Suppressor macrophage treated with lipopolysaccharide for 4 hours (primary cell): ENCODE results near the gene PTPRB.

ENCODE experiments used
- DNase-seq: peaks from one replicate; pipeline ENCODE4 v3.0.0-alpha.2; 2020

The PTPRB gene

DNA sequence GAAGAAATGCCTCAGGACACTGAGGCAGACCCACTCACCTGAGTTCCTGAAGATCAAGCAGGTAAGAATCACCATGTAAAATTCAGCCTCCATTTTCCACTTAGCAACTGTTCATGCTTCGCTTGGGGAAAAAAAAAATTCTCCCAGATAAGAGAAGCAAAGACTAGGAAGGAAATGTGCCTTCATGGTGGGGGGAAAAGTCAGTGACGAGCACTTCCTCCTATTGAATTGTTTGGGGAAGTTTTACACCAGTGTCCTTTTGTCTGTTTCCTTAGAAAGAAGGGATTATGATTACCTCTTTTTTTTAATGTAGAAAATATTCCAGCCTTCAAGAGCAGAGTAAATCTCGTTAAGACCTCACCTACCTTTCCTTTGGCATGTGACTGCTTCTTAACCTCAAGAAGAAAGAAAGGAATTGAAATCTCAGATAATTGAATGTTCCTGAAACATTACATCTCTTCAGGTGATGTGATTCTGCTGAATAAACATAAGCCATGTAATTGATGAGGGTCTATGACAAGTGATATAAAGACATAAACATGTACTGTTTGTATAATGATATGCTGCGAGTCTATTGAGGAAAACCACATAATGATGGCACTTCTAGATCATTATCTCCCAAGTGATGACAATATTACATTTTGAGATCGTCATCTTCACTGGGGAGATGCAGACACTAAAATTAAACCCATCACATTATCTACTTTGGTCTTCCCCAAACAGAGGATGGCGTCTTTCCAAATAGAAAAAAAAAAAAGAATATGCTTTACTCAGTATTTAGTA, at the start of gene PTPRB:
Gene PTPRB, minus strand, starts transcription at position 127 of the 783 bp plus-strand sequence. Its CDS starts 34 bp downstream, at position 93.
- DNase-seq = no peak

DNA sequence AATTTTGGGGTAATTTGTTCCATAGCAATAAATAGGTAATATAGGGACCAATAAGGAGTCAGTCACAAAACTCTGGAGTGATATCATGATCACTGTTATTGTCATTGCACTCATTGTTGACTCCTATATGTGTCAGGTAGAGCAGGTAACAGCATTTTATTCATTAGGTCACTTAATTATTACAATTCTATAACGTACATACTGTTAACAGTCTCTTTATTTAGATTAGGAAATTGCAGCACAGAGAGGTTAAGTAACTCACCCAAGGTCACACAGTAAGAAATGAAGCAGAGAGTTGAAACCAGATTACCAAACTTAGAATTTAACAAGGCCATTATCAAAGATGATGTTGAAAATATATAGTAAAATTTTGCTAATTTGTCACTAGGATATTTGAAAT, 49.7 kb upstream of the PTPRB start:
- no peak for DNase-seq

DNA sequence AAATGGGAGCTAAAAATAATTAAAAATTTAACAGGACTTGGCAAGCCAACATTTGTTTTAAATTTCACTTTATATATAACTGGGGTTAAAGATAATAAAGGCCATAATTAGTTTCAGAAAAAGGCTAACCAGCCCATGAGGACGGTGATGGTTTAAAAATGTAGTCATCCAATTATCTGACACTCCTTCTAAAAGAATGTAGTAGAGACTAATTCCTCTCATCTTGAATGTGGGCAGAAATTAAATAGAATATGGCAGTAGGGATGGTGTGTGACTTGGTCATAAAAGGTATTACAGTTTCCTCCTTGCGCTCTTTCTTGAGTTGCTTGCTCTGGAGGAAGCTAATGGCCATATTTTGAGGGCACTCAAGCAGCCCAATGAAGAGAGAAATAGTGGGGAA, 49.1 kb upstream of the PTPRB start:
- DNase-seq = no peak

DNA sequence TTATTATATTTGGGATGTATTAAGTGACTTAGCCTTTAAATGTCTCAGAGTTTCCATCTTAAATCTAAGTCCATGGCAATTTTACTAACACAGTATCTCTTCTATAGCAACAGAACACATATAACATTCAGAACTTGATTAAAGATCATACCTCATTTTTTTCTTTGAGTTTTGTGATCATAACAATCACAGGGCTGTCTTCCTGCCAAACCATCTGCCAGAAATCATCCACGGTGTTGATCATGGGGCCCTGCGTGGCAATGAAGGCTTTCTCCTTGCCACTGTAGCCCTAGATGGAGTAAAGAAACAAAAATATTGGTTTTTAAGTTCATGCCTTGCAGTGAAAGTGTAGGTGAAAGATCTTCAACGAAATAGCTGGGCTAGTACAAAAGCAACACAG, 46.7 kb upstream of the PTPRB start:
- DNase-seq = no peak

DNA sequence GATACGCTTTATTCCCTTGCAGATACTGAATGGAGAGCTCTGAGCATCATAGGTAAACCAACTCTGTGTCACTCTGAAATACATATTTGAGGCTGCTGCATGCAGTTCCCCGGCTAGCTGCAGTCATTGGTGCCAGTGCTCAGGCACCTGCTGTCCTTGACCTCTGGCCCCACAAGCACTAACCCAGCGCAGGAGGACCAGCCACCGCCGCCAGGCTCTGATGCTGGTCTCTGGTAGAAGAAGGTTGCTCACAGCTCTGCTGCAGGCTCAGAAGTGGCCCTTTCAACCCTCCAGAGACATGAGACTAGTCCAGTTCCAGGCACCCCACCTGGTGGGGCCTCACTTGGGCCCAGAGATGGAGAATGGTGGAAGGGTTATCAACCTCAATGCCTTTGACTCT, 34.5 kb upstream of the PTPRB start:
- no peak for DNase-seq

DNA sequence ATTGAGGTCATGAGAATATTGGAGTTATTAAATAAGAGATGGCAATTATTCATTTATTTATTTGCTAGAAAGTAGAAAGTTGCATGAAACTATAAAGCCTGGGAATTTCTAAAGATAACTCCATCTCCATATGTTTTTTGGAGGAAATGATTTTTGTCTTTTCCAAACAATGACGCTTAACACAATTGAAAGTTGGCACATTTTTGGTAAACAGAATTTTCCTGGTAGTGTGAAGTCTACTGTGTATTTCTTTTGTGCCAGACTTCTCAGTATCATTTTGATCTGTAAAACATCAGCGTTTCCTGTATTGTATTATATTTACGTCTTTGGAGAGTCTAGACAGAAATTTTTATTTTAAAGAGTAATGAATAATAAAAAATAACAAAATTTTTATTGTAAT, 33.7 kb upstream of the PTPRB start:
- no peak for DNase-seq

DNA sequence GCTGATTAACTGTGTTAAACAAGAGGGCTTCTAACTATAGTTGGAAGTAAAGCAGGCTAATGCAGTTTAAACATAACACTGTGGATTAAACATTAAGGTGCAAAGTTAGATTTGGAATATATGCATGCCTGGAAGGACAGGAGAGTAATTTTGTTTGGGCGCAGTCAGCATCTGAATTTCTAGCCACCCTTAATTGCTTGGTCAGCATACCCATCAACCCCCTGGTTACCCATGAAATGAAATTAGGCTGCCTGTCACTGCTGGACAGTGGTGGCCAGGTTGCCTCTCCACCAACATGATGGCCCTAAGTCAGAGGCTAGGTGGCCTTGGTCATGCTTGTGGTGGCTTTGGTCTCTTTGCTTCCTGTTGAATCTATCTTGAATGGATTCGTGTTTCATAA, 30.0 kb upstream of the PTPRB start:
- DNase-seq = no peak

DNA sequence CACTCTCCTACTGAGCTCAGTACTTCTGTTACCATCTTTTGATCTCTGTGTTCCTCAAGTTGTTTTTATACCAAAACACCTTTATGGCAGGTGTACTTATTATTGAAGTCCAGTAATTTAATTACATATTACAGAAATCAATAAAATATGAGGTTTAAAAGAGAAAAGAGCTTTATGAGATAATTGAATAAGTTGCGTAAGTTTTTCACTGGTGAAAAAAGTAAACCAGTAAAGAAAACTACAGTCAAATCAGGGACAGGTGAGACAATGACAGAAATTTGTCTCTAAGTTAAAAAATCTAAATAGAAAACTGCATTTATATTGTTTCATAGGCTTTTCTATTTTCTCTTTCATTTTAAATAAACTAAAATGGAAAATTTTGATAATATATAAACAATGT, 29.1 kb upstream of the PTPRB start:
- DNase-seq = no peak

DNA sequence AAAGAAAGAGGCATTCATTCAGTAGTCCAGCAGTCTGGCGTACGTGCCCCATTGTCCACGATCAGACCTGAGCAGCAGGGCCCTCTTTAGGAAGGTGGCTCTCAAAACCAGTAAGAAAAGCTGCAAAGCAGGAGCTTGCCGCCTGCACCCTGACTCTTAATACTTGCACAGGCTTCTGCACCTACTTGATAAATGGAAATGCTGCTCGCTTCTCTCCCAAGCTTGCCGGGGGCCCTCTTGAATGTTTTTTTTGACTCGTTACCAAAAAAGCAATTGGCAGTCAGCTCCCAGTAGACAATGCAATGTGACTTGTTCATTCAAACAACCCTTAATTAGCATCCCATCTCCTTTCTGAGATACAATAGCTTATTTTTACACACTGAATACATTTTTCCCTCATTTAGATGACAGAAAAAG, 27.2 kb upstream of the PTPRB start:
- DNase-seq = no peak

DNA sequence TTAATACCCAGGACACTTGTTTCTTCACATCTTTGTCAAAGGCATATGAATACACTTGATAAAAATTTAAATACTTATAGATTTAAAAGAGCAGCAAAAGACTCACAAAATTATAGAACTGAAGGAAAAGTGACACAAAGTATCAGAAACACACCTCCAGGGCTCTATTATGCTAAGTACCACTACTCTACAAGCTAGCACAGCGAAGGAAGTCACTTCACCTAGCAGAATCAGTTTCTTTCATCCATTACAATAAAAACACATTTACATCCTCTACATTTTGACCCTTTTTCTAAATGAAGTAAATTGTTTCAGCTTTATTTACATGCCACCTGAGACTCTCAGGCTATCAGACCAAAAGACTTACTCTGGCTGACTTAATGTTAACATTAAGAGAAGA, 26.6 kb upstream of the PTPRB start:
- DNase-seq = no peak

DNA sequence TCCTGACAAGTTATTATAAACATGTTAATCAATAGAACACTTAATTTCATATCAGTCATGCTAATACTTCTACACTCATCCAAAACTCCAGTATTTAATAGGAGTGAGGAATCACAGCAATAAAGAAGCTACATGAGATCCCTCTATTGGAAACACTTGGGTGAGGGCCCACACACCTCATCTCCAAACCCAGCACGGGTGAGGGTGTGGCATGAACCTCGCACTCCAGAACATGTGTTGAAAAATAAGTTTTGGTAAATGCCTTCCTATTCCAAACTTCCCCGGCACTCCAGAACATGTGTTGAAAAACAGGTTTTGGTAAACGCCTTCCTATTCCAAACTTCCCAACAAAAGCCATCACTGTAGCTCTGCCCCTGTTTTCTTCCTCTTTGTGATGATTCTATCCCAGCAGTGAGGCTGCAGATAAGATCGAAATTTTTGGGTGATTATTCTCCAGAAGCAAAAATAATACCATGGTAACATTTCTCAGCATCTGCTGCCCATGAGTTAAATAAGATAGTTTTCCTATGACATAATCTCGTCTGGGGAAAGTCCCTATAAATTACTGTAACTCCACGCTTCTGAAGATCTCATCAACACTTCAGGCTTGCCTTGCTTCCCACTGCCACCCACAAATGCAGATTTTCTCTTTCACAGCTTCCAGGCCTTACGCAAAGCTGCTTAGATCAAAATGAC, 24.4 kb upstream of the PTPRB start:
- peak; percentile 37 for DNase-seq

DNA sequence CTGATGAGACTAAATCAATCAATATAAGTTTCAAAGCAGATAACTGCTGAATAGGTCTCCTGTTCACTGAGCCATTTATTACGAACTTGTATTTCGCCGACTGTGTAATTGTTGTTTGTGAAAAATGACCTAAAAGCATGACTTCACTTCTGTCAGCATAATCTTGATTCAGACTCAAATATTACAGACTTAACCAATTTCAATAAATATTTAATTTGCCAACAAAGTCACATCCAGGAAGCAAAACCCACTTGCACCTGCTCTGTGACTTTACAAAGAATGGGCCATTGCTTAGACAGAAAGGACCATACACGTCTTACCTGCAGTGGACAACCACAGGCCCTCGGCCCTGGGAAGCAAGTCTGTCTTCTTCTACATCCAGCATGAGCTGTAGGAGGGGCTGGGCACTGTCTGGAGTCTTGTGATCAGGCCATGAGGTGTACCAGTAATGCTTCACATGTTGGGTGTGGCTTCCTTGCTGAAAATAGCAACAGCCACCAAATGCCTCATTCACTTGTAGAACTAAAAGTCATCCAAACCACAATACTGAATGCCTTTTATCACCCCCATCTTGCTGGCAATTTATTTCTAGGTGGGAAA, 23.5 kb upstream of the PTPRB start:
- peak; percentile 15 for DNase-seq

DNA sequence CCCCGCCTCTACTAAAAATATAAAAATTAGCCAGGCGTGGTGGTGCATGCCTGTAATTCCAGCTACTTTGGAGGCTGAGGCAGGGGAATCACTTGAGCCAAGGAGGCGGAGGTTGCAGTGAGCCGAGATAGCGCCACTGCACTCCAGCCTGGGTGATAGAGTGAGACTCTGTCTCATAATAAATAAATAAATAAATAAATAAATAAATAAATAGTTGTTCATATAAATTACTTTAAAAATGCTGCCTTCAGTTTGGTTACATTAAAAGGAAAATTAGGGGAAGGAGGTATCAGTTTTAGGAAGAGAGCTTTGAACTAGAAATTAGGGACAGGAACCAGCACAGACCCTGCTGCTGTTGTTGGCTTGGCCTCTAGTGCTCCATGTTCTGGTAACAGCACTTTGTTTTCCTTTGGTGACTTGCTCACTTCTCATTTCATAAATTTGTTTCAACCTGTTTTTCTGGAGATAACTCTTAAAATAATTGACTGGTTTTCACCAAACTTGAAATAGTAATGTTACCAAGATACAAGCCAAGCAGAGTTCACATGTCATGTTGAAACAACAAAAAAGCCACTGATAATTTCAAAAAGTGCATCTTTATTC, 22.9 kb upstream of the PTPRB start:
- no peak for DNase-seq

DNA sequence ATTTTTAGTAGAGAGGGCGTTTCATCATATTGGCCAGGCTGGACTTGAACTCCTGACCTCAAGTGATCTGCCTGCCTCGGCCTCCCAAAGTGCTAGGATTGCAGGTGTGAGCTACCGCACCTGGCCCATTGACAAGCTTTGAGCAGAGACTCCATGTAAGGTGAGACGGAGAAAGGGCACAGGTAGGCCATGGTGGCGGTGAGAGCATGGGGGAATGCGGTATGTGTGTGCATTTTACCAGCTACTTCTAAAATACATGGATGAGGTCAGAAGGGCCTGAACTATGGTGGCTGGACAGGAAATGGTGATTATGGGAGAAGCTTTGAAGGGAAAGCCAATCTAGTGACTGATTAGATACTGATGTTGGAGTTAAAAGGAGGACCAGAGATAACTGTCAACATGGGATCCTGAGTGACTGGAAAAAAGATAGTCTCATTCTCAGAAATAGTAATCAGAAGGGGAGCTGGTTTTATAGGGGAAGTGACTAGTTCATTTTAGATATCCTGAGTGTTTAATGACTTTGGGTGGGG, 21.9 kb upstream of the PTPRB start:
- DNase-seq = no peak

DNA sequence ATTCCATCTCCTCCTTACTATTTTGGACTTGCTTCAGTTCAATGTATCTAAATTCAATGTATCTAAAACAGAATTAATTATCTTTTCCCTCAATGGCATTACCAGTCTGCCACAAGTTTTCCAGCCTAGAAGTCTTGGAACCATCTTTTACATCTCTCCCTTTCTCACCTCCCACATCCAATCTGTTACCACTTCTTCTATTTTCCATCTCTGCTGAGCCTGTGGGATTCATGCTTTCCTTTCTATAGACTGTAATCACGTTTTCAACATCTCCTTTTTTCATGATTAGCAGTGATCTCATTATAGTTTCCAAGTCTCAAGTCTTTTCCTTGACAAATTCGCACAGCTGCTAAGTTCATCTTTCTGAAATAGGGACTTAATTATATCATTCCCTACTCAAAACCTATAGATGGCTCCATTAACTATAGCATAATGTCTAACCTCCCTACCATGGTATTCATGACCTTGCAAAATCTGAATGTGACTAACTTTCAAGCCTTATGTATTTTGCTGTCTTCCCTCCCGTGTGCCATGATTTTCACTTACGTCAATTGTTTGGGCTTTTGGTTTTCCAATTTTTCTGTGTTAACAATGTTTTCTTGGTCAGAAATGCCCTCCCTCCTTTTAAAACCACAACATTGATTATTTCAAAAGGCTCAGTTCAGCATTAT, 20.5 kb upstream of the PTPRB start:
- no peak for DNase-seq

DNA sequence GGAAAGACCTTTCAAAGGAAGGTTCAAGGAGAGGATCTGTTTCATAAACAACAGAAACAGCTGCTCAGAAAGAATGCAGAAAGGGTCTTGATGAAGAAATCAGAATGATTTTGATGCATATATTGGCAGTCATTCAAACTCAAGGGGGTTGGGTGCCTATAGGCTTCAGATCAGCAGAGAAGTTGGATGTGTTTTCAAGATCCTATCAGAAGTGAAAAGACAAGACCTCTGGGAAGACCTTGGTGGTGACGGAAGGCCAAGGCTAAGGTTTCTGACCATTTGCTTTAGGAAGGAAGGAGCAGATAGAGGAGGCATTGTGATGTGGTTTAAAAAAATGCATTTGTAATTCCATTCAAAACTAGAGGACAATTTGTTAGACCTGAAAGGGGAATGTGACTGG, 15.2 kb upstream of the PTPRB start:
- DNase-seq = no peak

DNA sequence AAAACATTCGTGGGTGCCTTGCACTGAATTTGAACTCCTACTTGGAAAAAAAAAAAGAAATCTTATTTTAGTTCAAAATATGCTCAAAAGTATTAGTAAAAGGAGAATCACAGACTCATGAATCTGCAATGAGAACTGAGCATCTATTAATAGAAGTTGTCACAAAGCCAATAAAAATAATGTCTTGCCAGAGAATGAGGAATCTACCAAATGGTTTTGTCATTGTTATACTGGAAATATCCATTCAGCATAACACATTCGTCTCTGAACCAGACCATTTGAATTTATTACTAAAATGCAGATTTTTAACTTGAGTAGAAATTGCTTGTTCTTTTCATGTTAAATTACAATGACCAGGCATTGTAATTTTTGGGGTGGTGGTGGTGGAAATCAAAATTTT, 11.6 kb upstream of the PTPRB start:
- DNase-seq = no peak

DNA sequence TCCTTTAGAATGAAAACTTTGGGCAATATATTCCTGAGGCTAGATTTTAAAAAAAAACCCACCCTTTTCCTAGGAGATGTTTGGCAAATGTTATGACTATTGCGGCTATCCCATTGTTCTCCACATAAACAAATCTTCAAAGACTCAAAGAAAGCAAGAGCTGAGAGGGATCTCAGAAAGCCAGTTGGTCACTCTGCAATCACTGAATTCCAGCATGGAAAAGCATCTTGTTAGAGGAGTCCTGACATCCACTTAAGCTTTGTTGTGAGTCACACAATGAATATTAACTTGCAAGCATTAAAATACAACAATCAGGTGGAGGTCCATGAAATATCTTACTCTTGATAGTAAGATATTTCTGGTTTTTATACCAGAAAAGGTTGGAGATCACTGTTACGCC, 11.0 kb upstream of the PTPRB start:
- no peak for DNase-seq

DNA sequence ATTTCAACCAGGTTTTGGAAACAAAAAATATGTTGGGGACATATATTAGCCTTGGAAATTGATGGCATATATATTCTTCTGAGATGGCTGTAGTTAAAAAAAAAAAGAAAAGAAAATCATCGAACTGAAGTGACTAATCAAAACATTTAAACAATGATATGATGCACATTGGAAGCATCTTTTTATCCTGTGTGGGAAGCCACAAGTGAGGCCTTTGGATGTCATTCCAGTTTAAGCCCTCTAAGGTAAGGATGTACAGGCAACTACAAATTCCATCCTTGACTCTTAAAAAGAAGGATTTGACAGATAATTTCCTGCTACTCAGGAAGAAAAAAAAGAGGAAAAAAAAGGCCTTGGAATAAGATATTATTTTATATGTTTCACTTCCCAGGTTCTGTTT, 9.6 kb upstream of the PTPRB start:
- DNase-seq = no peak

DNA sequence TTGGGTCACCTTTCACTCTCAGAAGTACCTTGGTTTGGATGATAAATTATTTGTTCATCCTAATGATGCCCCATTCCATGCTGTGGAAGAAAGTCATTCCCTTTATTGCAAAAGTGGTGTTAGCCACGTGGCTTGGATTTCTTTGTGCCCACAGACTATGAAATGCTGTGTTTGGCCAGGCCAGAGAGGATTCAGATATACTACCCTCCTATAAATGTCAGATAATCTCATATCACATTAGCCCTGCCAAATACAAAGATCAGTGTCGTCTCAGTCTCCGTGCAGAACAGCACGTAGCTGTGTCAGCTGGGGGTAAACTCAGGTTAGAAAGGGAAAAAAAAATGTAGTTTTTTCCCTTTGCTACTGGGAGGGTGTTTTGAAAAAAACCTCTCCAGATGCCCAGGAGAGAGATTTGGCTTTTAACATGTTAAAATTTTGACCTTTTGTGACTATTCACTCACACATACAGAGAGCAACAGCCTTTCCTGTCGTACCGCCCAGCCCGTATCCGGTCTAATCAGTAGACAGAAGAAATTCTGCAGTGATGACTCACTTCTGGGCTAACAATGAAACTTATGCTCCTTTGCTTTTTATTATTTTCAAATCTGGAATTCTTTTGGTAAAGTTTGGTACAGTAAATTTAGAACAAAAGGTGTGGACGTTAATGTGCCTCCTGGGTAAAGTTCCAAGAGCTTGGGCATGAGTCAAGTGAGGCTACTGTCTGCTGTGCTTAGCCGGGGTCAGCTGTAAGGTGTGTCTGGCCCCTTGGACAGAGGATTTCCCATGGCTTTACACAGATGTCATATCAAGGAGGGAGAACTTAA, 8.5 kb upstream of the PTPRB start:
- DNase-seq = peak; percentile 13

DNA sequence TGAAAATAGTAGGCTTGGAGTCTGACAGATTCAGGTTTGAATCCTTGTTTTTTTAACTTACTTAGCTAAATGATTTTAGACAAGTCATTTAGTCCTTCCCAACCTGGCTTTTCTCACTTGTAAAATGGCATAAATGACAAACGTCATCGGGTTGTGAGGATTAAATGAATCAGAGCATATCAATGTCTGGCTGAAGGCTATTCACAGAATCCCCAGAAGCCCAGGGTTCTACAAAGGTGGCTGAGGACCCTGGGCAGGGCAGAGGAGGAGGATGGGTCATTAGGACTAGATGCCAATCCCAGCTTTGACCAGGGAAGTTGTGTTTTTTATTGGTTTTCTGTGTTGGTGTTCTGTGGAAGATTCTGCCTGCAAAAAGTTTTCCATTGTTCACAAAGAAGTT, 7.6 kb upstream of the PTPRB start:
- DNase-seq = no peak

DNA sequence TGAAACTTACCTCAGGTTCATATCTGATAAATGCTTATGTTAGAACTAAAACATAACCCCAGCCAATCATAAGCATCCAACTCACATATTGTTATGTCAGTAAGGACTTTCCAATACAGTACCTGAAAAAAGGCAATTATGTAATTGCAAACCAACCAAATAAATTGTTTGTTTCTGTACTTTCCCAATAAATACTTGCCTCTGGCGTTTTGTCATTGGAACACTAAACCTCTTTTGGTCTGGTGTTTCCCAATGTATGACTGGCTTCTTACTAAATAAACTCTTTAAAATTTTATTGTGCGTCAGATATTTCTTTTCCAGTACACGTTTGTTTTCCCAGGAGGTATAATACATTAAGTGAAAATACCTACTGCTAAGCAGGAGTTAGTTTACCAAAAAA, 6.7 kb upstream of the PTPRB start:
- no peak for DNase-seq
